Measurements from ENCODE around the gene KRTAP5-1.

KRTAP5-1 gene

DNA sequence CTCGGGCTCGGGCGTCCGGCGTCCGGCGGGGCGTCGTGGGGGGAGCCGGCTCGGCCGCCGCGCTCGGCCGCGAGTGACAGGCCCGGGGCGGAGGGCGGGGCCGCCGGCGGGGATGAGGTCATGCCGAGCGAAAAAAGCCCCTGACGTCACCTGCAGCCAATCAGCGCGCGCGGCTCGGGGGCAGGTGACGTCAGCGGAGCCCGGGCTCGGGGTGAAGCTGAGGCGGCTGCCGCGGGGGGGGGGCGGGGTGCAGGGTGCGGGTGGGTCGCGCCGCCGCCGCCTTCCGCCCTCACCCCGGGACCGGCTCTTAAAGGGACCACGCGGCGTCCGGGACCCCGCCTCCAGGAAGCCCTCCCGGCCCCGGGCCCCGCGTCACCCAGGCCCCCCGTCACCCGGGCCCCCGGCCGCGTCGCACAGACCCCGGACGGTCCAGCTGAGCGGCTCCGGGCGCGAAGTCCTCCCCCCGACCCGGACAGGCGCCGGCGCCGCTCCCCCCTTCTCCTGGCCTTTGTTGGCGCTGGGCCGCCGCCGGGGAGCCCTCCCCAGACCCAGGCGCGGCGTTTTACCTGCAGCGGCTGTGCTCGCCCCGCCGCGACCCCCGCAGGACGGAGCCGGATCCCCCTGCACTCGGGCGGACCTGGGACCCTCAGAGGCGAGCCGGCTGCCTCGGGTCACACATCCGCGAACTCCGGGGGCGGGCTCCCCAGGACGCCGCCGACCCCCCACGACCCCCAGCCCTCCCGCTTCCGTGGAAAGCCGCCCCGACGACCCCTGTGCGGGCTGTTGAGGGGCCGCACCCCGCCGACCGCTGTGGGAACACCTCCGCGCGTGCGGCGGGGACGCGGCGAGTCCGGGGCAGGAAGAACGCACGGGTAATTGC, 12.6 kb downstream of the KRTAP5-1 start, which contains the start of gene DUSP8:
TSS of gene DUSP8 (minus strand) at position 75 of the 880 bp plus-strand sequence. CDS start 6,445 bp downstream, outside the sequence.
- peak; percentile 95 for DNase-seq (ENCODE audit: low spot score)

DNA sequence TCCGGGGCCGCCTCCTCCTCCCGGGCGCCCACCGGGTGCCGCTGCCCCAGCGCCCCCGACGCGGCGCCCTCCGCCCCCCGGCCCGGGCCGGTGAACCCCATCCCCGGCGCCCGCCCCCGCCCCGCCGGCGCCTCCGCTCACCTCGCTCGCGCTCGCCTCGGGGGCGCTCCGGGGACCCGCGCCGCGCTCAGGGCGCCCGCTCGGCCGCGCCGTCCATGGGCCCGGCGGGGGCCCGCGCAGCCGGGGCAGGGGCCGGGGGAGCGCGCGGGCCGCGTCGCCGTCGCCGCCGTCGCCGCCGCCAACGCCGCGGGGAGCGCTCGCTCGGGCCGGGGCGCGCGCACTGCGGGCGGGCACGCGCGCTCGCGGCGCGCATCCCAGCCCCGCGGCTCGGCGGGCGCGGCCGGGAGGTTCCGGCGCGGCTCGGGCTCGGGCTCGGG, 13.3 kb downstream of the KRTAP5-1 start:
- no peak for DNase-seq (ENCODE audit: low spot score)

DNA sequence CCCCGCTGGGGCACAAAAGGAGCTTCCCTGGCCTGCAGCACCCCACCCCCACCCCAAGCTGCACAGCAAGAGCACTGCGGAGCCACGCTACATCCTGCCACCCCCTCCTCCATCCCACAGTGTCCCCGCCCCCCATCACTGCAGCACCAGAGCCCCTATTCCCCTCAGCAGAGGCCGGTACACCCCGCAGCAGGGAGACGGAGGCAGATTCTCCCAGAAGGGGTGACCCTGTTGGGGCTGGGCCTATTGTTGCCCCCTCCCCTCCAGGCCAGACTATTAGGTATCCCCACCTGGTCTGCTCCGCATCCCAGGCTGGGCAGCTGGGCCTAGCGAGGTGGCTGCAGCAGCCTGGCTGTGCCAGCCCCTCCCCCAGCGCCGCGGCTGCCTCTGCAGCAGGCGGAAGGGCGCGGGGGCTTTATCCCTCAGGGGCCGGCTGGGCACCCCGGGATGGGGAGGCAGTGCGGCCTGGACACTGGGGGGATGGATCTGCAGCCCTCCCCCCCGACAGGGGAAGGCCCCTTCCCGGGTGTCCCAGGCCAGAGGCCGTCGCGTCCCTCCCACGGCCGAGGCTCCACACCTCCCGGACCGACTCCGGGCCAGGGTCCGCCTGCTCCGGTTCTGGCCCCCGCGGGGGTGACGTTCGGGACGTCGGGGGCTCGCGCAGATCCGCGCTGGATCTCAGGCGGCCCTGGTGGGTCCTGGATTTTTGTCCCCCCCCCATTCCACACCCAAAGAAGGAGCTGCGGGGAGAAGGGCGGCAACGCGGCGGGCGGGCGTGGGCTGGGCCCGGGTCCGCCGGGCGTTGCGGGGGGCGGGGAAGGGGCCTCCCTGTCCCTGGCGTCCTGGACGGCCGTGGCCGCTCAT, 14.0 kb downstream of the KRTAP5-1 start:
- no peak for DNase-seq (ENCODE audit: low spot score)

DNA sequence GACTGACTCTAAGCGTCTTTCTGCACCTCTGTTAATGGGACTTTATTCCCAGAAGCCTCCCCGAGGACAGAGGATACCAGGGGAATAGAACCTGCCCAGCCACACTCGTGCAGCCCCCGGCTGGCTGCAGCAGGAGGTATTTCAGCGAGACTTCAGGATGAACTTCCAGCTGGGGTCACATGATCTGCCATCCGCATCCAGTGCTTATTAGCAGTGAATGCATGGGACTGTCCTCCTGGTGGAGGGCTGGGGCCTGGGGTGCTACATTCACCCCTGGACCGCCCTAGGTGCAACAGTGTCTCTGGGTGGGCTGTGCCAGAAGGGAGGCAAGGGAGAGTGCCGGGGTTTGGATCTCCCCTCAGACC, 14.6 kb downstream of the KRTAP5-1 start:
- DNase-seq (ENCODE audit: low spot score) = no peak

DNA sequence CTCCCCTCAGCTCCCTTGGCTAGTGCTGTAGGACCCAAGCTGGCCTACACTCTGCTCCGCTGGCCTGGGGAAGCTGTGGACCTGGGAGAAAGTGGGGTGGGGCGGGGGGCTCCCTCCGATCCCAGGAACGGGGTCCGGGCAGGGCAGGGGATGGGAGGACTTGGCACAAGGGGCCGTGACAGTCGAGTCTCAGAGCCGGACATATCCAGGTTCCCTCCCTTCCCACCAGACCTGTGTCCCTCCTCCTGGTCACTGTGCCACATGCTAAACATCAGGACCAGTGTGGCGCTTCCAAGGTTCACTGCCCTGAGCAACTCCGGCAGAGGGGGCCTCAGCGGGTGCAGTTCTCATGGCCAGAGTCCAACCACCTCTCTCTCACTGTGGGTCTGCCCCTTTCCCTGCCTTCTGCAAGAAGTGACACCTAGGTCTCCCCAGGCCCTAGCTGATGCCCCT, 15.1 kb downstream of the KRTAP5-1 start:
- no peak for DNase-seq (ENCODE audit: low spot score)

DNA sequence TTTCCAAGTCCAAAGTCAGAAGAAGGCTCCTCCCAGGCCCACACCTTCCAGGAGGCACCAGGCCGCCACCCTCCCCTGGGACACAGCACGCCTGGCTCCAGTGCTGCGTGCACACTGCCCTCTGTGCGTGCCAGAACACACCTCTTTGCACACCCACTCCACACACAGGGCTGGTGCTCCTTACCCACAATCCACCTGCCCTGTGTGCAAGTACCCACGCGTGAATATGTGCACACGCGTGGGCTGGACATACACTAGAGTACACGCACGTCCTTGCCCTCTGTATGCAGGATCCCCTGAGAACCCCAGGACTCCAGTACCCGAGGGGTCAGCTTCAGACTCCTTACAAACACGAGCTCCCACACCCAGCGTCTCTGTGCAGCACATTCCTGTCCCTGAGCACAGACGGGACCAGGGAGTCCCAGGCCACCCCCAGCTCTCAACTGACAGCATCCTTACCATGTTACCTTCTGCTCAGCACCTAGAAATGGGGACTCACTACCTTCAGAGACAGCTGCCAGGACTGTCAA, 15.8 kb downstream of the KRTAP5-1 start:
- no peak for DNase-seq (ENCODE audit: low spot score)

DNA sequence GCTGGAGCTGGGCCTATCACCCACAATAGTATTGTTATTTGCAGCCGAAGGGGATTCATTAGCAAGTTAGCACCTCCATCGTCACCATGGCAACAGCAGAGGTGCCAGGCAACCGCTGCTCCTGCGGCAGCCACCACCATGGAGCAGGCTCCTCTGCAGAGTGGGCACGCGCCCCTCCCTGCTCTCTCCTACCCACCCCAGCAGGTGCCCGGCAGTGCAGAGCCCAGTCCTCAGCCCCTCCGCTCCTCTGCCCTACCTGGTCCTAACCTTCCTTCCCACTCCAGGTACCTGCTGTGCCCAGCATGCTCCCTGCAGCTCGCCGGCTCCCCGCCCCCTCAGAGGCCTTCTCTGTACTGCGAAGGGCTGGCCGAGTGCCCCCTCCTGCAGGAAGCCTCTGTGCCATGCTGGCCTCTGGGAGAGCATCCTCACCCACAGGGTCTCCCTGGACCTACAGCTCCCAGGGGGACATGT, 16.6 kb downstream of the KRTAP5-1 start:
- DNase-seq (ENCODE audit: low spot score) = peak; percentile 3

DNA sequence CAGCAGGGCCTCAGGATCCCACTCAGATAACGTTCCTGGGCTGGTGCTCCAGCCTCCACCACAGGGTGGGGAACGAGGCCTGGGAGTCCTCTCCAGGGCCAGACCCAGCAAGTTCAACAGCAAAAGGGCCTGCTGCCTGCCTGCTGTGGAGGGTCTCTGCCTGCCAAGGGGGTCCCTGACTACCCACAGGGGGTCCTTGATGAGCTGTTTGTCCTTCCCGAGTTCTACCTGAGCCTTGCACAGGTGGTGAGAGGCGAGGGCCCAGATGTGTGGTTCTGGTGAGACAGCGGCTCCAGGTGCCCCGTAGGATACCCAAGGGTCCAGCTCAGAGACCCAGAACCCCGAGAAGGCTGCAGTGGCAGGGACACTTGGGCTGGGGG, 17.4 kb downstream of the KRTAP5-1 start:
- DNase-seq (ENCODE audit: low spot score) = no peak

DNA sequence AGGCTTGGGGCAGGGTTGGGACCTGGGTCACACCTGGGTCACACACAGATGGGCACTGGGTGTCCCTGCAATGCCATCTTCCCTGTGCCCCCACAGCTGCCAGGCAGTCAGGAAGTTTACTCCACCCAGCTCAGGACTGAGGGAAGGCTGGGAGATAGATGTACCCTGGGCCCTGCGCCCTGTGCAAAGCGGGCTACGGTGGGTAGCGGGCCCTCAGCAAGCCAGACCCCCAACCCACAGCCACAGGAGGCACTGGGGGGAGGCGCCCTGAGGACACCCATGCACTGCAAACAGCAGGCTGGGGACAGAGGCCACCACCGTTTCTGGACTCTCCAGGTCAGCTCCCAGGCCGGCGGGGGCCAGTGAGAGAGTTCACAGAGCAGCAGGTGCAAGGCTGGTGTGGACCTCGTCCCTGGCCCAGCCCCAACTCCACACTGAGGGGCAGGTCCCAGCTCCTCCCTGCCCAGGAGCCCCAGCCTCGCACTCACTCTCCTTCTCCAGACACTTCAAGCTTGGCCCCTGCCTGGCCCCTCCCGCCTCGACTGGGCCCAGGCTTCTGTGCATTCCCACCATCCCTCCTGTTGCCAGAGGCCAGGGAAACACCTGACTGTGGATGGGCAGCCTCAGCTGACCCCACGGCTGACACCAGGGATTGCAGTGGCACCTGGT, 17.9 kb downstream of the KRTAP5-1 start:
- peak; percentile 8 for DNase-seq (ENCODE audit: low spot score)

DNA sequence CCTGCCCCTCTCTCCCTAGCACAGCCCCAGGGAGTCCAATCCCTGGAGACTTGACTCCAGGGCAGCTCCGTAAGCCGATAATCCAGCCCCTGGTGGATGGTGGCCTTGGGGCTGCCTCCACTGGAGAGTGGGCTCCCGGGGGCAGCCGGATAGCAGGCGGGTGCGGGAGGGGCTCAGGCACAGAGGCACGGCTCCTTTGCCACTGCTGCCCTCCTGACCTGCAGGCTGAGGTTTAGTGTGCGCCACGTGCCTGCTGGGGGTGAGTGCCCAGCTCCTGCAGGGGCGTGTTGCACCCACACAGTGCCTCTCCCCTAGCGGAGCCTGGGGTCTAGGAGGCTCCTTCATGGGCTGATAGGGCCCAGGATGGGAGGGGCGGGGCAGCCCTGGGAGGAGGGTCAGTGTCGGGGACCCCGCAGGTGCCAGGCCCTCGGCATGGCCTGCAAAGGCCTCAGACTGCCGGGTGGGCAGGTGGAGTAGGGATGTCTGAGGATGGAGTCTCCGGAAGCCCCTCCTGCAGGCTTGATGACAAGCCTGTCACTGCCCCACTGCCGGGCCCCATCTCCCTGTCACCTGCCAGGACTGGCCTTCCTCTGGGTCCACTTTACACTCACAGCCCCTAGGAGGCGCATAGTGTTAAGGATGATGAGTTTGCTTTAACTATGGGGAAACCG, 18.6 kb downstream of the KRTAP5-1 start:
- DNase-seq (ENCODE audit: low spot score) = no peak

DNA sequence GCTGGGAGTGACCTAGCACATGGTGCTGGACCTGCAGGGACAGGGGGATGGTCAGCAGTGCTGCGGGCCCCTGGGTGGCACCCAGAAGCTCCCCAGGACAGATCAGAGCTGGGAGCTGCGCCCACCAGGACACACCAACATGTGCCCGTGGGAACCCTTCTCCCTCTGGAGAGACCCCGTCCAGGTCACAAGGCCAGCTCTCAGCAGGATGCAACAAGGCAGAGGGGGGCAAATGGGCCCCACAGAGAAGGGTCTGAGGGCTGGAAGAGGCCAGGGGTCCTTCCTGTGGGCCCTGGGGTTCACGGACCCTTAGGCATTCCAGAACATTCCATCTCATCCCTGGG, 19.2 kb downstream of the KRTAP5-1 start:
- no peak for DNase-seq (ENCODE audit: low spot score)

DNA sequence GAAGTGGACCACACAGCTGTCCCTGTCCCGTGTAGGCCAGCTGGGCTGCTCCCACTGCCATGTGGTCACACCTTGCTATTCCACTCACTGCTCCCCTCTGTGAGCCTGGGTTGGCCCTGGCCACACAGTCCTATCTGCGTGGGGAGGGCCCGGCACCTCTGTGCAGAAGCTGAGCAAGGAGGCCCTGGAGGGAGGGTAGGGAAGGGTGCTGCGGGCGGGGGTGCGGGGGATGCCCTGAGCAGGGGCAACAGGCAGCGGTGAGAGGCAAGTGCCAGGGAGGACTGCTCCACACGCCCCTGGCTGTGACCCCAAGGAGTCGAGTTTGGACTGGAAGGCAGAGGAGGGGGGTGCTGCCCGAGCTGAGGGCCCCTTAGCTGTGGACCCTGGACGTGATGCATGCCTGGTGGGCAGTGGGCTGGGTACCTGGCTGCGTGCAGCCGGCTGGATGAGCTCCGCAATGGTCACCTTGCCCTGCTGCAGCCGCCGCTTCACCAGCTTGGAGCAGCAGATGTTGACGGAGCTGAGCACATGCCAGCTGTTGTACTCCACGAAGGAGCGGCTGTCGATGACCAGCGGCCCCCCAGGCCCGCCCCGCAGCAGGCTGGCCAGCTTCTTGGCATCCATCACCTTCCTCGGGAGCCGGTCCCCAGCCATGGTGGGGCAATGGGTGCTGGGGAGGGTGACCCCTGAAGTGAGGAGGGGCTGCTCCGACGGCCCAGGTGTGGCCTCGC, 19.7 kb downstream of the KRTAP5-1 start:
- DNase-seq (ENCODE audit: low spot score) = no peak

DNA sequence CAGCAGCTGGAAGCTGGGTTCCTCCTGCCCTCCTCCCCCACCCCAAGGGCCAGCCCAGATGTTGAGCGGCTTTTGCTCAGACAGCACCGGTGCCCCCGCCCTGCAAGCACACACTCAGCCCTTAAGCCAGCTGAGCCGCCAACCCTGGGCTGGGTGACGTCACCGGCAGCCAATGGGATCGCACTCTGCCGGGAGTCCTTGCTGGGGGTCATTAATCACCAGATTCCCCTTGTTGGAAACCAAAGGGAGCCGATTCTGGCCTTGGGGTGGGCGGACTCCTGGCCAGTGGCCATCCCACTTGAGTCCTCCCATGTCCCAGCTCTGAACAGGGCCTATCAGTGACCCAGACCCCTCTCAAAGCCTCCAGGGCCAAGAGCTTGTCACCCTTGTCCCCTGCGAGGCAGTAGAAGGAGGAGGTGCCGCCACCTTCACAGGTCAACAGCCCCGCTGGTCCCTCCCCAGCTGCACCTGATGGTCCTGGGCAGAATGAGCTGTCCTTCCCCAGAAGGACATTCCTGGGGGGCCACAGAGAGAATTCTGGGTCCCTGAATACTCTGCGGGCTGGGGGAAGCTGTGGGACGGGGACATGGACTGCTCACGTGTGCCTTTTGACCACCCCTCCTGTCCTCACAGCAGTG, 20.4 kb downstream of the KRTAP5-1 start:
- DNase-seq (ENCODE audit: low spot score) = no peak

DNA sequence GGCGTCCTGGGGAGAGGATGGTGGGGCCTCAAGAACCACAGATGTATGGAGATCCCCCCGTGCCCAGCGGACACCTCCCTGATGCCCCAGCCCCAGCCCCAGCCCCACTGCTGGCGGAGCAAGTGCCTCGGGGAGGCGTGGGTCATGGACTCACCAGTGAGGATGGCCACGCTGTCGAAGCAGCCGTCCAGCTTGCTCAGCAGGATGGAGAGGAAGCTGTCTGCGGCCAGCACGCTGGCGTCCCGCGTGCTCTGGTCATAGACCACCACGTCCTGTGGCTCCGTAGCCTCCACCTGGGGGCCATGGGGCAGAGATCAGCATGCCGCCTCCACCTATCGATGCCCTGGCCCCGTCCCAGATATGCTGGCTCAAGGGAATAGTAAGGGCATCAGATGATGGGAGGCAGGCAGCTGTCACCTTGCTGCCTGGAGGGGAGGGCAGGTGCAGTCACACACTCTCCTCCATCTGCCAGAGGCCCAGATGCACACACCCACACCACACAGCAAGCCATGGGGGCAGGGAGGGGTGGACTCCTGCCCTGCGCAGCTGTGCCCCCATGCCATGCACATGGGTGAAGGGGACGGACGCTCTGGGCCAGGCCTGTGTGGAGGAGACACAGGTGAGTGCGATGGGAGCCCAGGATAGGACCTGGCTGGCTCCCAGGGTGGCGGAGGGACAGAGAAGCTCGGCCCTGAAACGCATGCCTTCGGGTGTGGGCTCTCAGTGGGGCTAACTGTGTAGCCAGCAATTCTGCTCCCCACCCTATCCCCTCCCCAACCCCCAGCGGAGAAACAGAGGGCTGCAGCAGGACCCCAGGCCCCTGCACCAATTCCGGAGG, 21.2 kb downstream of the KRTAP5-1 start:
- DNase-seq (ENCODE audit: low spot score) = no peak

DNA sequence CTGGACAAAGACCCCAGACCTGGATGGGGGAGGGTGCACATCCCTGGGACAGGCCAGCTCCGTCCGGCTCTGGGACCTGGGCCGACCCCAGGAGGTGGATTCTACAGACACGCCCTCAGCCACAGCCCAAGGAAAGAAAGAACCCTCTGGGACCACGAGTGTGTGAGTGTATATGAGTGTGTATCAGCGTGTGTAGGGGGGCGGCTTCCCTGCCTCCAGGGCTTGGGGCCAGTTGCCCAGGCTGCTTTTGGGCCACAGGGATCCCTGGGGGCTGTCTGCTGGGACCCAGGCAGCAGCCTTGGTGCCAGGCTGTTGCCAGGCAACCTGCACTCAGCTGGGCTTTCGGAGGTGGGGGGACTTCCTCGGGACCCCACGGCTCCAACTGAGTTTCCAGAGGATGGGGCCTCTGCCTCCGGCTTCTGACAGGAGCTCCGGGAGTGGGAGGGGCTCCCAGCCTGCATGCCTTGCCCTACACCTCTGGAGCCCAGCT, 21.9 kb downstream of the KRTAP5-1 start:
- DNase-seq (ENCODE audit: low spot score) = no peak

DNA sequence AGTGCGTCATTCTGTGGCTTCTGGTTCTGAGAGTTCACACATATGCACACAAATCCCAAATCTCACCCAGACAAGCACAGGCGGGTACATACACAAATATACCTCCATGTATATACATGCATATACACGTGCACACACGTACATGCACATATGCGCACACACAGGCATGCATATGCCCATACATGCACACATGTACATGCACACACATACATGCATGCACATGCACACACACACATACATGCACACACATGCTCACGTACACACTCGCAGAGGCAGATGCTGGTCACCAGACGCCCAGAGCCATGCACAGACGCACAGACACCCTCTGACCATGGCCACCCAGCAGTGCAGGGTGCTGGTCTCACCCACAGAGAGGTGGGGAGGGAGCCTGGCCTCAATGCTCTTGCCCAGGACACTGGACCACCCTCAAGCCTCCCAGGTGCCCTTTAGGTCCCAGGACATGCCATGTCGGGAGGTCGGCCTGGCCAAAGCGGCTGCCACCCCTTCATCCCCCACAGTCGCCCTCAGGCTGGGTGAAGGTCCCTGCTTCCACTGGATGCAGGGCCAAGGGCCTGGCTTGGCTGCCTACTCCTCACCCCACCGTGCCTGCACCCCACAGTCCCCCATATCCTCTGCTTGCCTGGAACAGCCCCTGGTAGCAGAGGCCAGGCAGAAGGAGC, 22.5 kb downstream of the KRTAP5-1 start:
- DNase-seq (ENCODE audit: low spot score) = no peak

DNA sequence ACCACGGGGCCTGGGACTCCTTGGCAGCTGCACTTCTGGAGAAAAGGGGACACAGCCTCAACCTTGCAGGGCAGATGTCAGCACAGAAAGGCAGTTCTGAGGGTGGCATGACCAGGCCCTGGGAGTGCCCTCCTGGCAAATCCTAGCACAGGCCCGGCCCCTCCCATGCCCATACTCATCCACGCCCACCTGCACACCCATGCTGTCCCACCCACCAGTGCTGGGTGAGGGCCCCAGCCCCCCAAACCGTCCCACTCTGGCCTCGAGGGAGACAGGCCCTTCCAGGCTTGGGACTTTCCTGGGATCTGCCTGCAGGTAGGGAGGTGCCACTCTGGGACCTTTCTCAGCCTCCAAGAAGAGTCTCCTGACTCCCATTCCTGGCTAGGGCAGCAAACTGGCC, 23.1 kb downstream of the KRTAP5-1 start:
- no peak for DNase-seq (ENCODE audit: low spot score)

DNA sequence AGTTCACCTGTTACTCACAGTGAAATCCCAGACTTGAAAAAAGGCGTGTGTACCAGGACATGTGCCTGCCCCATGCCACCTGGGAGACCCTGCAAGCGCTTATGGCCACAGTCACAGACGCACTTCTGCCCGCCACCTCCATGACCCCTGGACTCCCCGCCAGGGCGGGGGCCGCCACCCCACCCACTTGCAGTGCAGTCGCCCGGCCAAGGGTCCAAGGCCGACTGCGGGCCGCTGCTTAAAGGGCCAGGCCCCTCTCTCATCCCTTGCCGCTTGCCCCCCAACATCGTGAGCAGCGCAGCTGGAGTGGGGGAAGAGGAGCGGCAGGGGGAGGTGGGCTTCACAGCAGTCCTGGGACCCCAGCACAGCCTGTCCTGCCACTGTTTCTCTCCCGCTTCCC, 23.8 kb downstream of the KRTAP5-1 start:
- DNase-seq (ENCODE audit: low spot score) = no peak
